HFF-Myc (cell line): ENCODE data around the gene TBC1D9B.

Source experiments
- DNase-seq: peaks from one replicate; pipeline ENCODE4 v3.0.0-alpha.2; 2011; ENCODE audit warnings: low read depth; ENCODE audit errors: extremely low read depth
- H3K4me3 ChIP-seq: replicated peaks from 2 replicates; pipeline ENCODE4 v1.5.1; 2011; ENCODE audit warnings: low read depth, mild to moderate bottlenecking, control low read depth, low read length
- CTCF ChIP-seq: IDR thresholded peaks from 2 replicates; pipeline ENCODE4 v1.5.1; 2012; ENCODE audit warnings: mild to moderate bottlenecking, low read depth, low read length, control low read depth; ENCODE audit errors: missing control alignments

TBC1D9B gene

DNA sequence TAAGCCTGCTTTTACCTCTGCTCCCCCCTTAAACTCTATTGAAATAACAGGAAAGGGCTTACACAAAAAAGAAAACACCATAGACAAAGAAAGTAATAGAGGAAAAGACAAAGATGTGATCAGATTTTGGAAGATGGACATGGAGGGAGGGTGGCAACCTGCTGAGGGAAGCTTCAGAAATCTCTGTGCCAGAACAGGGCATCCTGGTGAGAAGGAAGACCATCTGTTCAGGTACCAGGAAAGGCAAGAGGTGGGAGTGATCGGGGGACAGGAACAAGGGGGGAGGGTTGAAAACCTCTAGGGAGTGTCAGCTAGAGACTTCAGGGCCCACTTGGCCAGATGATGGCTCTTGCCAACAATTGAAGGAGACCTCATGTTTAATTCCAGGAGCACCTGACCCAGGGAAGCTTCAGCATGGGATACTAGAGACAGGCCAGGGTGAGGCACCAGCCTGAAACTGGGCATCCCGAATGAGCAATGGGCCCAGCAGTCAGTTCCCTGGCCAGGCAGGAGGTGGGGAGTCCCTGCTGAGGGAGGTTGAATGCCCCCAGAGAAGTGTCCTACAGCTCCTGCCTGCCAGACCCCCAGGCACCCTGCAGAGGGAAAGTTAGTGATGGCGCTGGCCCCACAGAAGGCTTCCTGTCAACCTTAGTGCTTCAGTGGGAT lies 78.8 kb downstream of the TBC1D9B start:
- DNase-seq: no peak
- no peak overlapping the region for H3K4me3 ChIP-seq
- no peak for TF ChIP-seq CTCF

- H3K4me3 ChIP-seq: no peak overlapping the region
- DNase-seq: no peak
- TF ChIP-seq CTCF: no peak
These were observed 80.0 kb downstream of the TBC1D9B start for GRCh38 chr5:179827680-179828079.

- no peak overlapping the region for H3K4me3 ChIP-seq
- DNase-seq: no peak
- no peak for TF ChIP-seq CTCF
These were observed 82.0 kb downstream of the TBC1D9B start for GRCh38 chr5:179825655-179826182.

- no peak overlapping the region for H3K4me3 ChIP-seq
- no peak for DNase-seq
- no peak for TF ChIP-seq CTCF
These were observed 83.0 kb downstream of the TBC1D9B start for GRCh38 chr5:179824745-179825112.

- no peak for DNase-seq
- H3K4me3 ChIP-seq: no peak overlapping the region
- TF ChIP-seq CTCF: no peak
These were observed 83.6 kb downstream of the TBC1D9B start for GRCh38 chr5:179823937-179824744.

GRCh38 chr5:179822444-179822990 lies 85.2 kb downstream of the TBC1D9B start:
- DNase-seq: no peak
- no peak for TF ChIP-seq CTCF
- H3K4me3 ChIP-seq: peak overlapping the region; percentile 93
